HG03460 (cell line): ENCODE measurements around the gene KRT5.
"Not testable (repeated sequence)": the region's sequence is repeated elsewhere in the genome, so short reads cannot be mapped to it uniquely, and the experiment has no call there.

ENCODE experiments used
- ATAC-seq: cut with Tn5 transposase; IDR thresholded peaks from one replicate; pipeline ENCODE4 v1.9.1; 2021; ENCODE audit not compliant: unreplicated experiment

Gene KRT5

DNA sequence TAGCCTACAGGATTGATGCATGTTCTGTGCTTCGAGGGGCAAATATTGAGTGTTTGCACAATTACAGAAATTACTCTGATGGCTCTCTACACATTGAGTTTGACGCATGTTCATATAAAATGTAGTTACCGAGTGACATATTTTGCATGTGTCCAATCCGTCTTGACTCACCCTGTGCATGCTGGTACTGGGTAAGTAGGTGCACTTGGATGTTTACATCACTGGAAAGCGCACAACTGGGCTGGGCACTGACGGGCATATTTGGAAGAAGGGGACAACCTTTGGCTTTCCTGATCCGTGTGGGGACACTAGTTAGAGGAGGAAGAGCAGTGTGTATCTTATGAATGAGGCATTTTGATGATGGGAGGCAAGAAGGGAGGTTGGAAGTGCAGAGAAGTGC, 22.2 kb downstream of the KRT5 start:
- ATAC-seq: no peak

DNA sequence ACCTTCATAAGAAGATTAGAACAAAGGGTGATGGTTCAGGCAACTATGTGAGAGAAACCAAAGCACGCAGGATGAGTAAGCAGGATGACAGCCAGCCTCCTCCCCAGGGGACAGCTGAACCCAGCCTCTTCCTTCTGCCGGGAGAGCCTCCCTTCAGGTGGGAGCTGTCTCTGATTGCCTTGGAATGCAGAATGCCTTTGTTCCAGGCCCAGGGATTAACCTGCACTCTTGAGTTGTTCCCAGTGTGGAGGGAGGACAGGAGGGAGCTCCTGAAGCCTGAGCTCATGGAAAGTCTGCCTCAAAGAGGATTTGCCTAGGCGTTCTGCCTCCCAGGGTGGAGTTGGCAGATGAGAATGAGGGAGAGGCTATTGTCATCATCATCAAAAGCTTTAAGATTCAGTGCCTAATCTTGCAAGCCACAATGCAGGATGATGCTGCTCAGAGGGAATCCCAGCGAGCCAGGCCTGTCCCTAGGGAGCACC, 23.6 kb downstream of the KRT5 start:
- ATAC-seq: no peak

- ATAC-seq: no peak
These were observed 24.1 kb downstream of the KRT5 start for GRCh38 chr12:52496054-52496453.

DNA sequence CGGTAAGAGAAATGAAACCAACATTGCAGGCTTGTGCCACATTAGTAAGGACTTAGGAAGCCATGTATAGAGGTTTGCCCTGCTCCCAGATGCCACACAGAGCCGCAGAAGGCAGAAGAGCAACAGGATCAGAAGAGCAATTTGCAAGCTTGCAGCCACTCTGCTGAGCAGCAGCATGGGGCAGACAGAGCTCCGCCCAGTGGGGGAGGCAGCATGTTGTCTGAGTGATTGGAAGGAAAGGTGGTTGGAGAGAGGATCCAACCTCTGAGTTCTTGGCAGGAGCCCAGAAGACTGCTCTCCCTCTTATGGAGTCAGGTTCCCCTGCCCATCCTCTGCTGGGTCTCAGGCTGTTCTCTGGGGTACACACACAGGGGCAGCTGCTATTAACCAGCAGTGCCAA, 24.8 kb downstream of the KRT5 start:
- ATAC-seq: no peak

GRCh38 chr12:52494518-52494917, 25.7 kb downstream of the KRT5 start:
- ATAC-seq: no peak

GRCh38 chr12:52494100-52494499, 26.1 kb downstream of the KRT5 start:
- ATAC-seq: no peak

- ATAC-seq: no peak
These were observed 27.0 kb downstream of the KRT5 start, which contains the start of gene KRT6A for GRCh38 chr12:52493172-52493571. Gene KRT6A (minus strand): TSS chr12:52493257. CDS start chr12:52493188, 69 bp downstream.

DNA sequence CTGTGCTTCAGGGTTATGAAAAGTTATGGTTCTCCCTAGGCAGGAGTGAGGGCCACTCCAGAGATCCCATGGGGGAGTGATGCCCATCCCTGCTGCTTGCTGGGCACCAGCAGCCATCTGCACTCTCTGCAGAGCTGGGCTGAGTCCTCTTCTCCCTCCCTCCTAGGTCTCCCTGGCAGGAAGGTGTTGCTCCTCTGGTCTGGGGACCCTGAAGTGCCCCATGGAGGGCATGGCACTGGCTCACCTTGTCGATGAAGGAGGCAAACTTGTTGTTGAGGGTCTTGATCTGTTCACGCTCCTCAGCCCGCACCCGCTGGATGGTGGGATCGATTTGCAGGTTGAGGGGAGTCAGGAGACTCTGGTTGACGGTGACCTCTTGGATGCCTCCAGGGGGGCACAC, 27.8 kb downstream of the KRT5 start:
- not testable (repeated sequence) for ATAC-seq

GRCh38 chr12:52491495-52491894, 28.7 kb downstream of the KRT5 start:
- ATAC-seq: not testable (repeated sequence)

DNA sequence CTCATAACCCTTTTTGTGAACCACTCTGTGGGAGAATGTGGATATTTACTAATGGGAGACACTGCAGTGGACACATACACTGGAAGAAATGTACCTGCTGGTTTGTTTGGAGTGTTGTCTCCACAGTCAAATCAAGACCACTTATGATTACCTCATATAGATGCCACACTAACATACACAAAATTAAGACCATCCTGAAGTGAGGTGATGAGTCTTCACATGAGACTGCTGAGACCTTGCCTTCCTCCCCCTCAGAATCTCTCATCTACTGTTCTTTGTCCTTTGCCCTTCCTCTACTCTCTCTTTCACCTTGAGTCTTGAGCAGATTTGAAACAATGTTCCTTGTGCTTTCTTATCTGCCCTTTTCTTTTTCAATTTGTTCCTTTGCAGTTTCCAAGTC, 31.5 kb downstream of the KRT5 start:
- no peak for ATAC-seq

DNA sequence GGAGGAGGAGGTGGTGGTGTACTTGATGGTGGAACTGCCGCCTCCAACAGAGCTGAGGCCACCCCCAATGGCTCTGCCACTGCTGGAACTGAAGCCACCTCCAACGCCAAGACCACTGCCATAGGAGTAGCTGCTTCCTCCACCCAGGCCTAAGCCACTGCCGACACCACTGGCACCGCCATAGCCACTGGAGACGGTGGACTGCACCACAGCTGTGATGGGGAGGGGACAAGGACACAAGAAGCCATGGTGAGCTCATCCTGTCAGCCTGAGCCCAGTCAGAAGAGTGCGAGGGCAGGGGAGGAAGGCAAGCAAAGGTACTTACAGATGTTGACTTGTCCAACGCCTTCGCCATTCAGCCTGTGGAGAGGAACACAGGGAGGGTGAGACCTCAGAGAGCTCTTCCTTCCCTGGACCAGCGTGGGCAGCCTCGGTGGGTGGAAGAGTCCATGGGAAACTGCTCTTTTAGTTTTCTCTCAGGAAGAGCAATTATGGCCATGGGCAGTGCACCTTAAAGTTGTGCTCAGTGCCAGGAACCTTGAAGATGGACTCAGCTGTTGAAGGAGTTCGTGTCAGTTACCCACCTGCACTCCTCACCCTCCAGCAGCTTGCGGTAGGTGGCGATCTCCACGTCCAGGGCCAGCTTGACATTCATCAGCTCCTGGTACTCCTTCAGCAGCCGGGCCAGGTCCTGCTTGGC, 32.3 kb downstream of the KRT5 start:
- not testable (repeated sequence) for ATAC-seq

DNA sequence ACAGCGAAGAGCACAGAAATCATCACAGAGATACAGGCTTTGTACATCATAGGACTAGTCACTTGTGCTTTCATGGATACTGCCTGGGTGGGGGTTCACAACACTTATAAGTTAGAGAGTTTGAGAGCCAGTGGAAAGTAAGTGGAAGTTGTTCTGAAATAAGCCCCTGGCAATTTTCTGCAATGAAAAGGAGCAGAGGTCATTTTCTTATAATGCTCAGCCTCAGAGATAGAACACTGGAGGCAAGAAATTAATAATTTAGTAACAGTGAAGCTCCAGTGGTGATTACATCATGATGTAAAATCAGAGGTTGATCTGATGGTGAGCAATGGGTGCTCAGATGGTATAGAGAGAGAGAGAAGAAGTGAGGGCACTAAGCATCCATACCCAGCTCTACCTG, 33.0 kb downstream of the KRT5 start:
- no peak for ATAC-seq

- ATAC-seq: no peak
These were observed 33.8 kb downstream of the KRT5 start for GRCh38 chr12:52486166-52487105.

DNA sequence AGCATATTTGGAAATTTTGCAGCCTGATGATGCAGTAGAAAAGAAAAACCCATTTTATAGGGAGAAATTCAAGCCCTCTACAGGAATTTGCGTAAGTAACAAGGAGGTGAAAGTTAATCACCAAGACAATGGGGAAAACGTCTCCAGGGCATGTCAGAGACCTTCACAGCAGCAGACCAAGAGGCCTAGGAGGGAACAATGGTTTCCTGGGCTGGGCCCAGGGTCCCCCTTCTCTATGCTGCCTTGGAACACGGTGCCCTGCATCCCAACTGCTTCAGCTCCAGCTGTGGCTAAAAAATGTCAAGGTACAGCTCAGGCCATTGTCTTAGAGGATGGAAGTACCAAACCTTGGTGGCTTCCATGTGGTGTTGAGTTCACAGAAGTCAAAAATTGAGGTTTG, 40.1 kb downstream of the KRT5 start:
- no peak for ATAC-seq

DNA sequence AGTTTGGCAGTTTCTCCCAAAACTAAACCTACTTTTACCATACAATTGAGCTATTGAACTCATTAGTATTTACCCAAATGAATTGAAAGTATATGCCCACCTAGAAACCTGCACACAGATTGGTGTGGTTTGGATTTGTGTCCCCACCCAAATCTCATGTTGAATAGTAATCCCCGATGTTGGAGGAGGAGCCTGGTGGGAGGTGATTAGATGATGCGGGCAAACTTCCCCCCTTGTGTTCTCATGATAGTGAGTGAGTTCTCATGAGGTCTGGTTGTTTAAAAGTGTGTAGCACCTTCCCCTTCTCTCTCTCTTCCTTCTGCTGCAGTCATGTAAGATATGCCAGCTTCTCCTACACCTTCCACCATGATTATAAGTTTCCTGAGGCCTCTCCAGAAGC, 42.5 kb downstream of the KRT5 start:
- ATAC-seq: no peak

DNA sequence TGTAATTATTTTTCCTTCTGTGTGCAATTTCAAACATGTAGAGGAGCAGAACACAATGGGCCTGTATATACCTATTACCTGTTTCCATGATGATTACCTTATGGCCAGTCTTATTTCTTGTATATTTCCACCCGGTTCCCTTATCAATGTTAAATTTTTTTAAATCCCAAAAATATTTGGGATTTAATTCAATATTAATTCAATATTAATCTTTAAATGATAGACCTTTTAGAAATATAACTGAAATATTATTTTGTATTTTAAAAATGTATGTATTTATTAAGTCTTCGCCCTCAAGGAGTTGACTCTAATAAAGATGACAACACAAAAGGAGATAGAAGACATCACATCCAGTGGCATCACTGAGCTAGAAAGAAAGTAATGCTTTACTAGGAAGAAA, 46.0 kb downstream of the KRT5 start:
- no peak for ATAC-seq

DNA sequence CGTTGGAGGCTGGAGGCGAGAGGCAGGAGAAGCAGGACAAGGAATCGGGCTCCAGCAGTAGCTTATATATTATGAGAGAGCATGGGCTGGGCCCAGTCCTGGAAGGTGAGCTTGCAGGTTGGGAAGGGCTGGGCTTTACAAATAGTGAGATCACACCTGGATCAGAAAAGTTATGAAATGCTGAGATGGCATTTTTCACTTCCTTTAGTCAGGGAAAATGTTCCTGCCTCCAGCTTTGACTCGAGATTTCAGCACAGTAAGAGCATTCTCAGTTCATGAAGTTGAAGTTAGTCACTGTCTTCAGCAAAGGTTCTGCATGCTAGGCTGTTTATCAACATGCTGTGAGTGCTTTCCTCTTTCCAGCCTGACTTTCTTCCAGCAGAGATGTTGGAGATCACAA, 46.4 kb downstream of the KRT5 start, which contains the start of gene KRT6C:
Gene KRT6C, minus strand, starts transcription at position 38 of the 400 bp plus-strand sequence. CDS start 68 bp downstream, outside the sequence.
- no peak for ATAC-seq

GRCh38 chr12:52469853-52470252, 50.3 kb downstream of the KRT5 start:
- ATAC-seq: no peak

GRCh38 chr12:52464897-52465296, 55.3 kb downstream of the KRT5 start:
- no peak for ATAC-seq
